ENCODE data around the gene GDI2. TPM values are rescaled to one million over a fixed set of nuclear protein-coding genes. Genes with fewer than 3 reads are reported as not detected.

Gene GDI2
- total RNA-seq, 1 experiment from 2014 or later, result 321 TPM

GRCh38 chr10:5720182-5720581 lies 93.1 kb downstream of the GDI2 start (continued):
- TF ChIP-seq, protein P1, sequence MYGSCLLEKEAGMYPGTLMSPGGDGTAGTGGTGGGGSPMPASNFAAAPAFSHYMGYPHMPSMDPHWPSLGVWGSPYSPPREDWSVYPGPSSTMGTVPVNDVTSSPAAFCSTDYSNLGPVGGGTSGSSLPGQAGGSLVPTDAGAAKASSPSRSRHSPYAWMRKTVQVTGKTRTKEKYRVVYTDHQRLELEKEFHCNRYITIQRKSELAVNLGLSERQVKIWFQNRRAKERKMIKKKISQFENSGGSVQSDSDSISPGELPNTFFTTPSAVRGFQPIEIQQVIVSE (CRISPR knock-in tag; IDR thresholded peaks at IDR 0.05; ENCODE audit: borderline replicate concordance), result no peak
- TF ChIP-seq, protein P2, sequence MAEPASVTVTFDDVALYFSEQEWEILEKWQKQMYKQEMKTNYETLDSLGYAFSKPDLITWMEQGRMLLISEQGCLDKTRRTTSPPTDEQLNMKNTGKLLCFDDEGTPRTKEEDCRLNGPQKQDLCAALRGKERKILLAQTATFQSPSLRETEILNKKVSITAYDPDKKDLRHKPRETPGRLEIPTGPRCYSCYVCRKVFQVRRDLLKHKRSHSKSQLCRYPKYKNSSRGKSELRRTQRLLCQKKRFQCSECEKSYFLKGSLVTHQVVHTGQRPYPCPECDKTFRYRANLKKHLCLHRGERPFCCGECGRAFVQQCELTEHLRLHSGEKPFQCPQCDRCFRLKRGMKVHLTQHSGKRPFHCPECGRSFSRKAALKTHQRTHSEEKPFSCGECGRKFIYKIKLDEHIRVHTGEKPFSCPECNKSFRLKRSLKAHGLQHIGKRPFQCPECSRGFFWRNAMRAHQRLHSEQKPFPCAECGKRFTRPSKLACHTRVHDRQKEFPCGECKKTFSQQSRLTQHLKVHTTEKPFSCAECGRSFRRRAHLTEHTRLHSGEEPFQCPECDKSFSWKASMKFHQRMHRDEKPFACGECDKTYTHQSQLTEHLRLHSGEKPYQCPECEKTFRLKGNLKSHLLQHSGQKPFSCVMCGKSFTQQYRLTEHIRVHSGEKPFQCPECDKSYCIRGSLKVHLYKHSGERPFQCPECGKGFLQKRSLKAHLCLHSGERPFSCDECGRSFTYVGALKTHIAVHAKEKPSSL (CRISPR knock-in tag; conservative IDR thresholded peaks at IDR 0.05), result no peak
- TF ChIP-seq HMGA2 (CRISPR knock-in tag; IDR thresholded peaks at IDR 0.05) (no peak), PREB (CRISPR knock-in tag; IDR thresholded peaks at IDR 0.05; ENCODE audit: borderline replicate concordance) (no peak), FOXJ3 (CRISPR knock-in tag; IDR thresholded peaks at IDR 0.05; ENCODE audit: borderline replicate concordance) (no peak)

- POLR2A ChIA-PET, result interaction anchor here (0.6 kb wide), 1 partner anchor 16 kb away, joined by 3 read pairs; no protein-coding TSS in a partner anchor
- no peak overlapping the region for H3K27ac Mint-ChIP-seq
- CTCF ChIA-PET, result no interaction called here
Observed at GRCh38 chr10:5719546-5719945, 93.7 kb downstream of the GDI2 start.

More at GRCh38 chr10:5719546-5719945, 93.7 kb downstream of the GDI2 start:
- Mint-ChIP-seq H3K9me3 (no peaks in the 10 kb centered on the region), H3K27me3 (ENCODE audit: low read depth) (no peaks in the 10 kb centered on the region), H3K4me3 (no peak overlapping the region), H3K4me1 (no peaks in the 10 kb centered on the region), H3K36me3 (peaks cover 14% of the 10 kb centered on the region)
- no peak for TF ChIP-seq PRRX2 (CRISPR knock-in tag; IDR thresholded peaks at IDR 0.05)
- no peak for TF ChIP-seq MYBL2 (CRISPR knock-in tag; IDR thresholded peaks at IDR 0.05)
- no peak for TF ChIP-seq E2F4 (CRISPR knock-in tag; IDR thresholded peaks at IDR 0.05; ENCODE audit: borderline replicate concordance, low read depth)
- TF ChIP-seq NR2C2 (CRISPR knock-in tag; IDR thresholded peaks at IDR 0.05), result no peak
- TF ChIP-seq CREB1 (CRISPR knock-in tag; IDR thresholded peaks at IDR 0.05), result no peak
- ATAC-seq, result no peak
- DNase-seq (ENCODE audit: low spot score), result no peak

Other genes starting within 250 kb of the GDI2 start
- gene ASB13, start 146.8 kb downstream of the GDI2 start, total RNA-seq (2021), result 23.4 to 28.3 TPM (median 27.3 TPM) in 3 replicates
- 54.5 to 67.3 TPM (median 62.0 TPM) in 3 replicates for gene TASOR2, start 128.6 kb downstream of the GDI2 start, total RNA-seq (2021)
- gene ANKRD16, start 76.5 kb upstream of the GDI2 start, total RNA-seq (2021), result 12.2 to 13.6 TPM (median 12.6 TPM) in 3 replicates
- 62.8 to 66.8 TPM (median 63.7 TPM) in 3 replicates for gene FBH1, start 76.8 kb upstream of the GDI2 start, total RNA-seq (2021)
- 1.9 to 2.2 TPM (median 2.0 TPM) in 3 replicates for gene IL15RA, start 164.1 kb upstream of the GDI2 start, total RNA-seq (2021)
- 0.31 to 0.41 TPM (median 0.32 TPM) in 3 replicates for gene IL2RA, start 248.9 kb upstream of the GDI2 start, total RNA-seq (2021)